SK-N-SH (cell line): ENCODE data around the gene CCL4.

Source experiments
- CHD2 ChIP-seq: fragments of 150-350 bp; IDR thresholded peaks from 2 replicates; pipeline ENCODE4 v1.6.1; 2018; ENCODE audit warnings: low read length; ENCODE audit not compliant: partially characterized antibody
- NFIC ChIP-seq: IDR thresholded peaks from 2 replicates; pipeline ENCODE4 v1.4.0; 2012; ENCODE audit warnings: borderline replicate concordance

GRCh38 chr17:36104701-36105181 lies 1.1 kb downstream of the CCL4 start:
- TF ChIP-seq CHD2 (no peak), NFIC (no peak)
